GM08714 (cell line): ENCODE measurements around the gene SLX4IP.
"Not testable (repeated sequence)": the region's sequence is repeated elsewhere in the genome, so short reads cannot be mapped to it uniquely, and the experiment has no call there.

Source experiments
- H3K4me3 ChIP-seq: fragments of 200-500 bp; sonication (Bioruptor generic); 2 replicates; pipeline ENCODE4 v1.5.1; 2014; ENCODE audit warnings: mild to moderate bottlenecking, low read length, inconsistent platforms
- ZNF274 ChIP-seq: IDR thresholded peaks from 2 replicates; pipeline ENCODE4 v1.6.1; 2012; ENCODE audit warnings: mild to moderate bottlenecking, low read depth, low read length

Gene SLX4IP

GRCh38 chr20:10596710-10597121, 161.6 kb downstream of the SLX4IP start:
- no peak for TF ChIP-seq ZNF274
- H3K4me3 ChIP-seq = no peak overlapping the region

- no peak overlapping the region for H3K4me3 ChIP-seq
- no peak for TF ChIP-seq ZNF274
Observed at GRCh38 chr20:10597637-10598036, 162.5 kb downstream of the SLX4IP start.

GRCh38 chr20:10602221-10602871, 167.2 kb downstream of the SLX4IP start:
- TF ChIP-seq ZNF274 = no peak
- no peak overlapping the region for H3K4me3 ChIP-seq

- TF ChIP-seq ZNF274 = no peak
- no peak overlapping the region for H3K4me3 ChIP-seq
Observed at GRCh38 chr20:10603378-10603777, 168.3 kb downstream of the SLX4IP start.

GRCh38 chr20:10603971-10604864, 169.1 kb downstream of the SLX4IP start:
- no peak overlapping the region for H3K4me3 ChIP-seq
- TF ChIP-seq ZNF274 = no peak

GRCh38 chr20:10604865-10605440, 169.8 kb downstream of the SLX4IP start:
- no peak for TF ChIP-seq ZNF274
- no peak overlapping the region for H3K4me3 ChIP-seq

- TF ChIP-seq ZNF274 = no peak
- no peak overlapping the region for H3K4me3 ChIP-seq
Observed at GRCh38 chr20:10605547-10606195, 170.6 kb downstream of the SLX4IP start.

GRCh38 chr20:10609276-10609675, 174.2 kb downstream of the SLX4IP start:
- H3K4me3 ChIP-seq = no peak overlapping the region
- TF ChIP-seq ZNF274 = no peak

- no peak for TF ChIP-seq ZNF274
- no peak overlapping the region for H3K4me3 ChIP-seq
Observed at GRCh38 chr20:10609770-10610169, 174.7 kb downstream of the SLX4IP start.

- no peak for TF ChIP-seq ZNF274
Observed at GRCh38 chr20:10610251-10610650, 175.1 kb downstream of the SLX4IP start.

GRCh38 chr20:10611357-10611756, 176.3 kb downstream of the SLX4IP start:
- no peak for TF ChIP-seq ZNF274

More at GRCh38 chr20:10610251-10610650, 175.1 kb downstream of the SLX4IP start:
- no peak overlapping the region for H3K4me3 ChIP-seq

GRCh38 chr20:10613426-10613825, 178.3 kb downstream of the SLX4IP start:
- not testable (repeated sequence) for H3K4me3 ChIP-seq

More at GRCh38 chr20:10611357-10611756, 176.3 kb downstream of the SLX4IP start:
- H3K4me3 ChIP-seq = no peak overlapping the region

GRCh38 chr20:10613911-10614310, 178.8 kb downstream of the SLX4IP start:
- TF ChIP-seq ZNF274 = no peak
- H3K4me3 ChIP-seq = no peak overlapping the region

- TF ChIP-seq ZNF274 = no peak
Observed at GRCh38 chr20:10616212-10616611, 181.1 kb downstream of the SLX4IP start.

GRCh38 chr20:10617549-10618133, 182.5 kb downstream of the SLX4IP start:
- H3K4me3 ChIP-seq = not testable (repeated sequence)

More at GRCh38 chr20:10616212-10616611, 181.1 kb downstream of the SLX4IP start:
- H3K4me3 ChIP-seq = no peak overlapping the region
